ENCODE data around the gene UBTD2.

UBTD2 gene

DNA sequence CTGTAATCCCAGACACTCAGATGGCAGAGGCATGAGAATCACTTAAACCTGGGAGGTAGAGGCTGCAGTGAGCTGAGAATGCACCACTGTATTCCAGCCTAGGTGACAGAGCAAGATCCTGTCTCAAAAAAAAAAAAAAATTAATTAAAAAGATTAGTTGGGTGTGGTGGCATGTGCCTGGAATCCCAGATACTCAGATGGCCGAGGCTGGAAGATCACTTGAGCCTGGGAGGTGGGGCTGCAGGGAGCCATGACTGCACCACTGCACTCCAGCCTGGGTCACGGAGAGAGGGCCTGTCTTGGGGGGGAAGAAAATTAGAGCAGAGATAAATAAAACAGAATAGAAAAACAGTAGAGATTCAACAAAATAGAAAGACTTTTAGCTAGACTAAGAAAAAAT, 34.9 kb downstream of the UBTD2 start:
- in situ Hi-C loops (cut with HindIII; ENCODE audit: low pct_ligation_motif_present, low sequenced_read_pairs): no loop called here
- no peak overlapping the region for H3K27ac ChIP-seq
- no peak overlapping the region for H3K4me3 ChIP-seq (ENCODE audit: low read depth, low read length)
- no peak for DNase-seq
- no peaks in the 10 kb centered on the region for H3K36me3 ChIP-seq (replicated peaks)
- H3K27me3 ChIP-seq (replicated peaks): no peaks in the 10 kb centered on the region
- TF ChIP-seq, protein P1, sequence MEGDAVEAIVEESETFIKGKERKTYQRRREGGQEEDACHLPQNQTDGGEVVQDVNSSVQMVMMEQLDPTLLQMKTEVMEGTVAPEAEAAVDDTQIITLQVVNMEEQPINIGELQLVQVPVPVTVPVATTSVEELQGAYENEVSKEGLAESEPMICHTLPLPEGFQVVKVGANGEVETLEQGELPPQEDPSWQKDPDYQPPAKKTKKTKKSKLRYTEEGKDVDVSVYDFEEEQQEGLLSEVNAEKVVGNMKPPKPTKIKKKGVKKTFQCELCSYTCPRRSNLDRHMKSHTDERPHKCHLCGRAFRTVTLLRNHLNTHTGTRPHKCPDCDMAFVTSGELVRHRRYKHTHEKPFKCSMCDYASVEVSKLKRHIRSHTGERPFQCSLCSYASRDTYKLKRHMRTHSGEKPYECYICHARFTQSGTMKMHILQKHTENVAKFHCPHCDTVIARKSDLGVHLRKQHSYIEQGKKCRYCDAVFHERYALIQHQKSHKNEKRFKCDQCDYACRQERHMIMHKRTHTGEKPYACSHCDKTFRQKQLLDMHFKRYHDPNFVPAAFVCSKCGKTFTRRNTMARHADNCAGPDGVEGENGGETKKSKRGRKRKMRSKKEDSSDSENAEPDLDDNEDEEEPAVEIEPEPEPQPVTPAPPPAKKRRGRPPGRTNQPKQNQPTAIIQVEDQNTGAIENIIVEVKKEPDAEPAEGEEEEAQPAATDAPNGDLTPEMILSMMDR (IDR thresholded peaks at IDR 0.05; ENCODE audit: low read depth, low read length, missing control alignments): no peak

DNA sequence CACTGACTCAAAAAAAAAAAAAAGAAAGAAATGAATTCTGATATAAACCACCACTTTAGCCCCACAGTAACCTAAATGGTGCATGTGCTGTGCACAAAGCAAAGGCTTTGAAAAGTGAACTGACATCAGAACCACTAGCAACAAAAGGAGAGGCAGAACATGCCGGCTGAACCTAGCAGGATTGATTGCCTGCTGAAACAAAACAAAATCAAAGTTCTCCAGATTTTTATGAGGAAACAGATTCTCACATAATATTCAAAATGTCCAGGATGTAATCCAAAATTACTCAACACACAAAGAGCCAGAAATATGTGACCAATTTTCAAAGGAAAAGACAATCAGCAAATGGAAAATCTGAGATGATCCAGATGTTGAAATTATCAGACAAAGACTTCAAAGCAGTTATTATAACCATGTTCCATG, 37.9 kb downstream of the UBTD2 start:
- DNase-seq: no peak
- in situ Hi-C loops (cut with HindIII; ENCODE audit: low pct_ligation_motif_present, low sequenced_read_pairs): no loop called here
- Histone ChIP-seq H3K27ac (no peak overlapping the region), H3K4me3 (ENCODE audit: low read depth, low read length) (no peak overlapping the region), H3K27me3 (replicated peaks) (no peaks in the 10 kb centered on the region), H3K36me3 (replicated peaks) (no peaks in the 10 kb centered on the region)
- TF ChIP-seq, protein P1 (IDR thresholded peaks at IDR 0.05; ENCODE audit: low read depth, low read length, missing control alignments): no peak

DNA sequence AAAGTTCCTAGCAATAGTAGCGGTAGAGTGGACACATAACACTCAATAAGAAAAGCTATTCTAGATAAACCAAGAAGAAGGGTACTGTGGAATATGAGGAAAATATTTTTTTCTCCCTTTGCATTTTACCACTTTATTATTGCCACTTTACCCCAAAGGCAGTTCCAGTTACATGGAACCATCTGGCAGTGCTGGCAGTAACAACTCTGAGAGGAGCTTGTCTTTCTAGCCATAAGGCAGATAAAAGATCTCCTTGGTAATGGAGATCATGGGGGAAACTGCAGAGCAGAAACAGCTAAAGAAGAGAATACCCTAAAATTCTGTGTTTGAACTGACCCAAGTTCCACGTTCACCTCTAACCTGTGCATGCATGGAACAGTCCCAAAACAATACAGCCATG, 38.5 kb downstream of the UBTD2 start:
- no peak overlapping the region for H3K27ac ChIP-seq
- H3K4me3 ChIP-seq (ENCODE audit: low read depth, low read length): no peak overlapping the region
- no peaks in the 10 kb centered on the region for H3K27me3 ChIP-seq (replicated peaks)
- no peaks in the 10 kb centered on the region for H3K36me3 ChIP-seq (replicated peaks)
- no peak for DNase-seq
- in situ Hi-C loops (cut with HindIII; ENCODE audit: low pct_ligation_motif_present, low sequenced_read_pairs): no loop called here
- TF ChIP-seq, protein P1 (IDR thresholded peaks at IDR 0.05; ENCODE audit: low read depth, low read length, missing control alignments): no peak

DNA sequence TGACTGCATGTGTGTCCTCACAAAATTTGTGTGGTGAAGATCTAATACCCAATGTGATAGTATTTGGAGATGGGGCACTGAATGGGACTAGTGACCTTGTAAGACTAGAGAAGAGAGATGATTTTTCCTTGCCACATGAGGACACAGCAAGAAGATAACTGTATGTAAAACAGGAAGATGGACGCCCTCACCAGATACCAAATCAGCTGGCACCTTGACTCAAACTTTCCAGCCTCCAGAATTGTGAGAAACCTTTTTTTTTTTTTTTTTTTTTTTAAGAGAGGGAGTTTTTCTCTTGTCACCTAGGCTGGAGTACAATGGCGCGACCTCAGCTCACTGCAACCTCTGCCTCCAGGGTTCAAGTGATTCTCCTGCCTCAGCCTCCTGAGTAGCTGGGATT, 40.3 kb downstream of the UBTD2 start:
- no peak for DNase-seq
- H3K36me3 ChIP-seq (replicated peaks): no peaks in the 10 kb centered on the region
- H3K27ac ChIP-seq: no peak overlapping the region
- H3K27me3 ChIP-seq (replicated peaks): no peaks in the 10 kb centered on the region
- no peak overlapping the region for H3K4me3 ChIP-seq (ENCODE audit: low read depth, low read length)
- in situ Hi-C loops (cut with HindIII; ENCODE audit: low pct_ligation_motif_present, low sequenced_read_pairs): no loop called here
- TF ChIP-seq, protein P1 (IDR thresholded peaks at IDR 0.05; ENCODE audit: low read depth, low read length, missing control alignments): no peak

- no peak for DNase-seq
- Histone ChIP-seq H3K4me3 (ENCODE audit: low read depth, low read length) (no peak overlapping the region), H3K27me3 (replicated peaks) (no peaks in the 10 kb centered on the region), H3K27ac (no peak overlapping the region), H3K36me3 (replicated peaks) (no peaks in the 10 kb centered on the region)
- TF ChIP-seq, protein P1 (IDR thresholded peaks at IDR 0.05; ENCODE audit: low read depth, low read length, missing control alignments): no peak
- in situ Hi-C loops (cut with HindIII; ENCODE audit: low pct_ligation_motif_present, low sequenced_read_pairs): no loop called here
Measured at GRCh38 chr5:172238334-172238733, 45.2 kb downstream of the UBTD2 start.
